HepG2 (cell line): ENCODE data around the gene IQCE. TPM values are rescaled to one million over a fixed set of nuclear protein-coding genes. Genes with fewer than 3 reads are reported as not detected.
A peak's percentile ranks its signal among the peaks of the same experiment; 100 is the strongest.

ENCODE experiments used
- ARID5B ChIP-seq: IDR thresholded peaks from 2 replicates; pipeline ENCODE4 v1.4.0; 2020; ENCODE audit warnings: mild to moderate bottlenecking, missing genetic modification reagents
- ATAD3A ChIP-seq: sonication (generic); formaldehyde crosslinking; IDR thresholded peaks from 2 replicates; pipeline ENCODE4 v1.4.0; 2020; ENCODE audit warnings: missing genetic modification reagents
- EP300 ChIP-seq, 3 experiments: sonication (generic) in 1 of 3; formaldehyde crosslinking in 1 of 3; IDR thresholded peaks; 2 replicates each; pipeline versions ENCODE4 v1.5.1 to v1.6.1; 2011 to 2020; ENCODE audit warnings: low read depth in 2 of 3, low read length in 2 of 3, borderline replicate concordance in 1 of 3, improper control_type of control experiment in 1 of 3, mild to moderate bottlenecking in 1 of 3, missing genetic modification reagents in 1 of 3, moderate library complexity in 1 of 3
- GLMP ChIP-seq: sonication (generic); formaldehyde crosslinking; IDR thresholded peaks from 2 replicates; pipeline ENCODE4 v1.9.0; 2021; ENCODE audit warnings: missing genetic modification reagents, mild to moderate bottlenecking, borderline replicate concordance
- GMEB1 ChIP-seq: sonication (generic); formaldehyde crosslinking; IDR thresholded peaks from 2 replicates; pipeline ENCODE4 v1.5.1; 2020; ENCODE audit warnings: missing genetic modification reagents, mild to moderate bottlenecking, borderline replicate concordance
- GPN1 ChIP-seq: sonication (generic); formaldehyde crosslinking; IDR thresholded peaks from 2 replicates; pipeline ENCODE4 v1.5.1; 2020; ENCODE audit warnings: missing genetic modification reagents, borderline replicate concordance
- HOXA7 ChIP-seq: sonication (generic); formaldehyde crosslinking; IDR thresholded peaks from 2 replicates; pipeline ENCODE4 v1.8.1; 2022; ENCODE audit warnings: mild to moderate bottlenecking, missing genetic modification reagents, moderate library complexity
- REL ChIP-seq: sonication (generic); formaldehyde crosslinking; conservative IDR thresholded peaks from 2 replicates; pipeline ENCODE4 v1.8.0; 2022; ENCODE audit warnings: mild to moderate bottlenecking, missing genetic modification reagents, moderate library complexity
- SETDB1 ChIP-seq: sonication (generic); formaldehyde crosslinking; IDR thresholded peaks from 2 replicates; pipeline ENCODE4 v1.5.1; 2020; ENCODE audit warnings: missing genetic modification reagents, mild to moderate bottlenecking, borderline replicate concordance
- TCF7L2 ChIP-seq: IDR thresholded peaks from 2 replicates; pipeline ENCODE4 v1.6.1; 2011; ENCODE audit warnings: mild to moderate bottlenecking, low read depth, low read length, moderate library complexity
- TSC22D2 ChIP-seq: sonication (generic); formaldehyde crosslinking; IDR thresholded peaks from 2 replicates; pipeline ENCODE4 v1.5.1; 2020; ENCODE audit warnings: missing genetic modification reagents, mild to moderate bottlenecking, borderline replicate concordance
- ZBTB43 ChIP-seq: sonication (generic); formaldehyde crosslinking; conservative IDR thresholded peaks from 2 replicates; pipeline ENCODE4 v1.4.0; 2020; ENCODE audit warnings: missing genetic modification reagents
- ZMYM4 ChIP-seq: sonication (generic); formaldehyde crosslinking; IDR thresholded peaks from 2 replicates; pipeline ENCODE4 v1.8.1; 2023; ENCODE audit warnings: mild to moderate bottlenecking, missing genetic modification reagents
- ZNF329 ChIP-seq: sonication (generic); formaldehyde crosslinking; IDR thresholded peaks from 2 replicates; pipeline ENCODE4 v1.9.0; 2021; ENCODE audit warnings: low read depth, mild to moderate bottlenecking, missing genetic modification reagents
- ZNF337 ChIP-seq: sonication (generic); formaldehyde crosslinking; IDR thresholded peaks from 2 replicates; pipeline ENCODE4 v1.5.1; 2020; ENCODE audit warnings: missing genetic modification reagents, low read depth, mild to moderate bottlenecking, borderline replicate concordance
- ZNF790 ChIP-seq: sonication (generic); formaldehyde crosslinking; IDR thresholded peaks from 2 replicates; pipeline ENCODE4 v1.8.0; 2022; ENCODE audit warnings: missing genetic modification reagents, mild to moderate bottlenecking, borderline replicate concordance
- polyA plus RNA-seq, 8 experiments: library from polyadenylated mRNA; depleted of rRNA in 3 of 8; stranded (reverse) in 7 of 8; unstranded in 1 of 8; fragments of >200 nt; fragmentation: Illumina TruSeq in 4 of 8; extraction: Trizol in 4 of 8; gene quantifications; 2 replicates each; pipeline versions ENCODE4 v1.2.1 to v1.2.3, GENCODE V29; 2011 to 2016; ENCODE audit warnings: low read depth in 4 of 8, missing spikeins in 1 of 8, mixed read lengths in 1 of 8; ENCODE audit not compliant: insufficient read depth in 1 of 8
- total RNA-seq, 5 experiments: library from RNA; depleted of rRNA; stranded (reverse); fragments of >200 nt; fragmentation: Illumina TruSeq; extraction: Trizol; gene quantifications; 2 replicates each; pipeline ENCODE4 v1.2.3, GENCODE V29; 2016; ENCODE audit warnings: low read depth in 1 of 5
- TF ChIP-seq, protein P1 (sequence below): sonication (generic); formaldehyde crosslinking; IDR thresholded peaks from 2 replicates; pipeline ENCODE4 v1.9.0; 2021; ENCODE audit warnings: missing genetic modification reagents, mild to moderate bottlenecking, borderline replicate concordance

The IQCE gene
- total and polyA plus RNA-seq, 2 of the 13 experiments (the other 11 are each of a cell fraction or from before 2014, with no cell fraction given) = 1.5 to 2.5 TPM

DNA sequence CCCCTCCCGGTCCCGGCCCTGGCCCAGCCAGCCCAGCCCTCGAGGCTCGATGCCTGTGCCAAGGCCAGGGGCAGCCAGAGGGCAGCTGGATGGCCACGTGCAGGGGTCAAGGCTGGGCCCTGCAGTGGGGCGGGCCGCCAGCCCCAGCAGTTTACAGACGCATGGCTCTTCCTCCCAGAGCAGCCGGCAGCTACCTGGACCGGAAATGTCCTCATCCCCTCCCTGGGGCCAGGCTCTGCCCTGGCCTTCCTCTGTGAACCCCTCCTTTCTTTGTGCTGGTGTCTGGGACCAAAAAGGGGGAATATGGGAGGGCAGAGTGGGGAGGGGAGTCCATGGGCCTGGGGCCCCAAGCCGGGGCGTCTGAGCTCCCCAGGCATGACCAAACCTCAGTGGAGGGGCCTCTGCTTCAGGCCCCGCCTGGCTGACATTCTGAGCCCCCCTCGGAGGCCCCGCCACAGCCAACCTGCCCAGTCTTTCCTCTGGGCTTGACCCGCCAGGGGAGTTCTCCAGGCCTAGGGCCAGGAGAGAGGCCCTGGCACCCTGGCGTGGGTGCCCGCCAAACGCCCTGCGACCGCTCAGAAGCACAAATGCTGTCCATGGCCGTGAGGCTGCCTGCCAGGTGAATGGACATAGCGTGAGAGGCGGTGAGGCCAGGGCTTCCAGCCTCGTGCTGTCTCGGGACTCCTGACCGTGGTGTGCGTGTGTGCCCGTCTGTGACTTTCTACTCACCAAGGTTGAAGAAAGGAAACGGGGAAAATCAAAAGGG is 104.5 kb downstream of the IQCE start (continued):
- TF ChIP-seq ZNF337 = peak; percentile 96; the same call in 1 of the 2 replicates
- no peak for TF ChIP-seq ZMYM4 (CRISPR knock-in tag)
- TF ChIP-seq HOXA7 (CRISPR knock-in tag) = no peak
- no peak for TF ChIP-seq SETDB1 (CRISPR knock-in tag)
- TF ChIP-seq EP300 (IDR thresholded peaks at IDR 0.05; ENCODE audit: low read depth in 2 of 2, low read length in 2 of 2) = peak in 1 of 2 experiments; percentile 40; a peak in 1 of 4 replicates
- TF ChIP-seq EP300 (CRISPR knock-in tag; IDR thresholded peaks at IDR 0.05; ENCODE audit: borderline replicate concordance) = peak; percentile 78
- no peak for TF ChIP-seq ATAD3A (CRISPR knock-in tag)
- TF ChIP-seq TSC22D2 (CRISPR knock-in tag) = no peak; the same call in 1 of the 2 replicates
- TF ChIP-seq ARID5B (CRISPR knock-in tag) = peak; percentile 91
- TF ChIP-seq TCF7L2 = no peak
- TF ChIP-seq GLMP (CRISPR knock-in tag) = no peak; the same call in 1 of the 2 replicates
- TF ChIP-seq, protein P1, sequence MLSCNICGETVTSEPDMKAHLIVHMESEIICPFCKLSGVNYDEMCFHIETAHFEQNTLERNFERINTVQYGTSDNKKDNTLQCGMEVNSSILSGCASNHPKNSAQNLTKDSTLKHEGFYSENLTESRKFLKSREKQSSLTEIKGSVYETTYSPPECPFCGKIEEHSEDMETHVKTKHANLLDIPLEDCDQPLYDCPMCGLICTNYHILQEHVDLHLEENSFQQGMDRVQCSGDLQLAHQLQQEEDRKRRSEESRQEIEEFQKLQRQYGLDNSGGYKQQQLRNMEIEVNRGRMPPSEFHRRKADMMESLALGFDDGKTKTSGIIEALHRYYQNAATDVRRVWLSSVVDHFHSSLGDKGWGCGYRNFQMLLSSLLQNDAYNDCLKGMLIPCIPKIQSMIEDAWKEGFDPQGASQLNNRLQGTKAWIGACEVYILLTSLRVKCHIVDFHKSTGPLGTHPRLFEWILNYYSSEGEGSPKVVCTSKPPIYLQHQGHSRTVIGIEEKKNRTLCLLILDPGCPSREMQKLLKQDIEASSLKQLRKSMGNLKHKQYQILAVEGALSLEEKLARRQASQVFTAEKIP (CRISPR knock-in tag) = no peak
- TF ChIP-seq ZBTB43 = peak; percentile 89
- TF ChIP-seq GMEB1 = peak; percentile 74; the same call in 1 of the 2 replicates
- no peak for TF ChIP-seq GPN1 (CRISPR knock-in tag)
- no peak for TF ChIP-seq REL (CRISPR knock-in tag)
- TF ChIP-seq ZNF329 (CRISPR knock-in tag) = peak; percentile 74
- TF ChIP-seq ZNF790 (CRISPR knock-in tag) = peak; percentile 82; the same call in 1 of the 2 replicates
